ENCODE data around the gene C2orf80.
"Not testable (repeated sequence)": the region's sequence is repeated elsewhere in the genome, so short reads cannot be mapped to it uniquely, and the experiment has no call there.

DNA sequence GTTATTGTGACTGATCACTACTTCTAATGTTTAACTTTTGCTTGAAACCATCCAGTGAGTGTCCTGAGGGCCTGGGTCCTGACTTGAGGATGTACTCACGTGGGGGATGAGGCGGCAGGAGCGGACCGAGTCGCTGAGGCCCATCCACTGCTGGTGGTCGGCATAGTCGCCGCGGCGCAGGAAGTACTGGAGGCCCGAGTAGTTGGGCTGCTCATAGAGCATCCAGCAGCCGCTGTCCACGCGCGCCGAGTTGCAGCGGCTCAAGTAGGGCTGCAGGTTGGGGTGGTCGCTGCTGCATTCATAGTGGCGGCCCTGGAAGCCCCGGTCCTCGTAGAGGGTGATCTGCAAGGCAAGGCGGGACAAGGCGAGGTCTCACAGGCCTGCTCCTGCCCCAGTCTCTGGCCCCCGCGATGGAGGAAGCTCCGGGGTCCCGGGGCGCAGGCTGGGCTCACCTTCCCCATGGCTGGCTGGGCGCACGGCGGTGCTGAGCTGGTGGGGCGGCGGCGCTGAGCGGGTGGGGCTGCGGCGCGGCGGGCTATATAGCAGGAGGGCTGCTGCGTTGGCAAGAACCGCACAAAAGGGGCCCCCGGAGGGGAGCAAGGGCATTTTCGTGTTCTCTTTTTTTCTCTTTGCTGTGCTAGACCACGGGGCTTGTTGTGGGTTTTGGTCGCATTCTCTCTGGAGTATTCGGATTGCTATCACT is 65.7 kb downstream of the C2orf80 start, which contains the start of gene CRYGD:
- TF ChIP-seq, protein P1, sequence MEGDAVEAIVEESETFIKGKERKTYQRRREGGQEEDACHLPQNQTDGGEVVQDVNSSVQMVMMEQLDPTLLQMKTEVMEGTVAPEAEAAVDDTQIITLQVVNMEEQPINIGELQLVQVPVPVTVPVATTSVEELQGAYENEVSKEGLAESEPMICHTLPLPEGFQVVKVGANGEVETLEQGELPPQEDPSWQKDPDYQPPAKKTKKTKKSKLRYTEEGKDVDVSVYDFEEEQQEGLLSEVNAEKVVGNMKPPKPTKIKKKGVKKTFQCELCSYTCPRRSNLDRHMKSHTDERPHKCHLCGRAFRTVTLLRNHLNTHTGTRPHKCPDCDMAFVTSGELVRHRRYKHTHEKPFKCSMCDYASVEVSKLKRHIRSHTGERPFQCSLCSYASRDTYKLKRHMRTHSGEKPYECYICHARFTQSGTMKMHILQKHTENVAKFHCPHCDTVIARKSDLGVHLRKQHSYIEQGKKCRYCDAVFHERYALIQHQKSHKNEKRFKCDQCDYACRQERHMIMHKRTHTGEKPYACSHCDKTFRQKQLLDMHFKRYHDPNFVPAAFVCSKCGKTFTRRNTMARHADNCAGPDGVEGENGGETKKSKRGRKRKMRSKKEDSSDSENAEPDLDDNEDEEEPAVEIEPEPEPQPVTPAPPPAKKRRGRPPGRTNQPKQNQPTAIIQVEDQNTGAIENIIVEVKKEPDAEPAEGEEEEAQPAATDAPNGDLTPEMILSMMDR (IDR thresholded peaks at IDR 0.05): not testable (repeated sequence)
- not testable (repeated sequence) for TF ChIP-seq POLR2A (IDR thresholded peaks at IDR 0.05)

Measured in Peyer's patch (tissue), 4 donors.